Esophagus squamous epithelium (tissue), 5 donors: Measurements from ENCODE around the gene GPER1. TPM values are rescaled to one million over a fixed set of nuclear protein-coding genes. Genes with fewer than 3 reads are reported as not detected.
A peak's percentile ranks its signal among the peaks of the same experiment; 100 is the strongest.

Source experiments
- DNase-seq: peaks from one replicate; lab custom pipeline; 2025; lab: John Stamatoyannopoulos, UW
- H3K27ac ChIP-seq, 4 donors: fragments of 200-600 bp; sonication (generic); one replicate each; pipeline ENCODE4 v1.5.1; 2016 to 2019; ENCODE audit warnings: mild to moderate bottlenecking in 1 of 4
- H3K27me3 ChIP-seq, 4 donors: fragments of 200-600 bp; sonication (generic); 1 replicate in 3 of 4; 2 replicates in 1 of 4; pipeline versions ENCODE4 v1.5.1 to v1.6.0; 2017 to 2021; ENCODE audit warnings: antibody characterized with exemption in 1 of 4
- H3K36me3 ChIP-seq, 3 donors: fragments of 200-600 bp; sonication (generic); one replicate each; pipeline ENCODE4 v1.5.1; 2016 to 2019
- H3K4me1 ChIP-seq, 3 donors: fragments of 200-600 bp; sonication (generic); one replicate each; pipeline ENCODE4 v1.5.1; 2017 to 2019
- H3K4me3 ChIP-seq, 4 donors: fragments of 200-600 bp; sonication (generic); 1 replicate in 3 of 4; 2 replicates in 1 of 4; pipeline ENCODE4 v1.5.1; 2016 to 2019; ENCODE audit warnings: mild to moderate bottlenecking in 2 of 4, moderate library complexity in 1 of 4
- H3K9me3 ChIP-seq, 3 donors: fragments of 200-600 bp; sonication (generic); one replicate each; pipeline ENCODE4 v1.5.1; 2016 to 2019
- CTCF ChIP-seq, 6 experiments: fragments of 450-650 bp in 4 of 6; fragments of 200-600 bp in 2 of 6; sonication (generic) in 2 of 6; IDR thresholded peaks; one replicate each; pipeline ENCODE4 v1.5.1; 2016 to 2019; ENCODE audit warnings: antibody characterized with exemption in 6 of 6, mild to moderate bottlenecking in 4 of 6, moderate library complexity in 4 of 6
- POLR2A ChIP-seq, 4 donors: fragments of 450-650 bp; IDR thresholded peaks; one replicate each; pipeline ENCODE4 v1.6.1; 2017; ENCODE audit warnings: antibody characterized with exemption in 4 of 4, mild to moderate bottlenecking in 4 of 4, moderate library complexity in 3 of 4
- WGBS, 2 donors: methylation state at CpG; one replicate each; pipeline ENCODE4 v1.1.5; 2018; 5-methylcytosine and 5-hydroxymethylcytosine counted together
- intact Hi-C: fragments of 100-400 bp; cut with DNase I; formaldehyde crosslinking; loops from one replicate; pipeline ENCODE4 v1.15.0; 2022
- total RNA-seq, 4 donors: library from RNA; depleted of rRNA; stranded (reverse); fragments of >200 nt; gene quantifications; one replicate each; pipeline ENCODE4 v1.1.0, GENCODE V29; 2016
- donor health status: DM: yes; HTN: yes; CAD: no.

Gene GPER1
- total RNA-seq, 4 donors from 2014 or later, result 0.87 to 2.3 (median 1.5) TPM

- Histone ChIP-seq H3K27me3 (no peaks in the 10 kb centered on the region), H3K4me1 (peaks cover 6 to 26% (median 10%) of the 10 kb centered on the region in 3 donors), H3K36me3 (peaks cover 0 to 17% (median 0%) of the 10 kb centered on the region in 3 donors), H3K27ac (peak overlapping the region in 3 of 4 donors; percentile 56 to 83 (median 68)), H3K9me3 (no peaks in the 10 kb centered on the region), H3K4me3 (no peak overlapping the region)
- 81 to 82% methylated on average over 6 to 16 of the region's 31 CpGs for WGBS, 2 donors
- intact Hi-C loops, result no loop called here
- no peak for DNase-seq
- TF ChIP-seq CTCF (IDR thresholded peaks at IDR 0.05) (no peak), POLR2A (IDR thresholded peaks at IDR 0.05) (no peak)
Observed at GRCh38 chr7:1122832-1123501, 35.1 kb downstream of the GPER1 start.

- intact Hi-C loops, result no loop called here
- 47 to 81% methylated on average over 8 of the region's 17 CpGs for WGBS, 2 donors
- Histone ChIP-seq H3K36me3 (peaks cover 0 to 17% (median 0%) of the 10 kb centered on the region in 3 donors), H3K4me3 (peak overlapping the region in 2 of 4 donors; percentile 21 to 52), H3K4me1 (peaks cover 6 to 26% (median 10%) of the 10 kb centered on the region in 3 donors), H3K27me3 (no peaks in the 10 kb centered on the region), H3K27ac (peak overlapping the region in 3 of 4 donors; percentile 56 to 83 (median 68)), H3K9me3 (no peaks in the 10 kb centered on the region)
- DNase-seq, result no peak
- TF ChIP-seq CTCF (IDR thresholded peaks at IDR 0.05) (peak in 4 of 6 experiments; percentile 38 to 52 (median 44)), POLR2A (IDR thresholded peaks at IDR 0.05) (no peak)
Observed at GRCh38 chr7:1123715-1124114, 35.8 kb downstream of the GPER1 start.

- H3K27me3 ChIP-seq, result no peaks in the 10 kb centered on the region
- peaks cover 6 to 26% (median 10%) of the 10 kb centered on the region in 3 donors for H3K4me1 ChIP-seq
- intact Hi-C loops, result no loop called here
- WGBS, 2 donors, result 71 to 80% methylated on average over 1 of the region's 11 CpGs
- TF ChIP-seq POLR2A (IDR thresholded peaks at IDR 0.05) (no peak), CTCF (IDR thresholded peaks at IDR 0.05) (no peak)
- H3K36me3 ChIP-seq, result peaks cover 0 to 17% (median 0%) of the 10 kb centered on the region in 3 donors
- peak overlapping the region in 2 of 4 donors; percentile 21 to 52 for H3K4me3 ChIP-seq
- peak overlapping the region; percentile 40 to 83 (median 62) for H3K27ac ChIP-seq
- DNase-seq, result no peak
- no peaks in the 10 kb centered on the region for H3K9me3 ChIP-seq
Observed at GRCh38 chr7:1124164-1124563, 36.3 kb downstream of the GPER1 start.

GRCh38 chr7:1124816-1125602 lies 37.1 kb downstream of the GPER1 start:
- intact Hi-C loops, result no loop called here
- Histone ChIP-seq H3K36me3 (peaks cover 0 to 20% (median 0%) of the 10 kb centered on the region in 3 donors), H3K27me3 (no peaks in the 10 kb centered on the region), H3K4me3 (peak overlapping the region in 1 of 4 donors; percentile 12), H3K9me3 (no peaks in the 10 kb centered on the region), H3K27ac (peak overlapping the region in 3 of 4 donors; percentile 16 to 49 (median 29)), H3K4me1 (peaks cover 6 to 26% (median 10%) of the 10 kb centered on the region in 3 donors)
- TF ChIP-seq CTCF (IDR thresholded peaks at IDR 0.05) (no peak), POLR2A (IDR thresholded peaks at IDR 0.05) (no peak)
- WGBS, 2 donors, result 68 to 78% methylated on average over 10 of the region's 23 CpGs
- no peak for DNase-seq

GRCh38 chr7:1125603-1125969 lies 37.7 kb downstream of the GPER1 start:
- no peaks in the 10 kb centered on the region for H3K9me3 ChIP-seq
- no peak overlapping the region for H3K27ac ChIP-seq
- H3K27me3 ChIP-seq, result no peaks in the 10 kb centered on the region
- DNase-seq, result no peak
- TF ChIP-seq CTCF (IDR thresholded peaks at IDR 0.05), result no peak
- TF ChIP-seq POLR2A (IDR thresholded peaks at IDR 0.05), result no peak
- intact Hi-C loops, result no loop called here
- WGBS, 2 donors, result 89 to 94% methylated on average over 16 of the region's 16 CpGs
- H3K4me3 ChIP-seq, result no peak overlapping the region
- peaks cover 0 to 24% (median 0%) of the 10 kb centered on the region in 3 donors for H3K36me3 ChIP-seq
- H3K4me1 ChIP-seq, result peaks cover 6 to 26% (median 10%) of the 10 kb centered on the region in 3 donors
